OCI-LY7 (cell line): ENCODE results near the gene ZNRF3. TPM values are rescaled to one million over a fixed set of nuclear protein-coding genes. Genes with fewer than 3 reads are reported as not detected.

Experiments
- BruUV-seq: library from RNA; stranded (reverse); fragments of 400-500 nt; replicated peaks from 2 replicates; lab custom pipeline; 2021; lab: Mats Ljungman, UMichigan
- CTCF ChIA-PET: fragments of 300-600 bp; sonication (Branson Sonifier 250); formaldehyde crosslinking; loops from one replicate; lab custom pipeline; 2022; ENCODE audit warnings: antibody characterized with exemption; ENCODE audit not compliant: unreplicated experiment; lab: Charles Lee
- POLR2A ChIA-PET: fragments of 300-600 bp; sonication (Branson Sonifier 250); formaldehyde crosslinking; loops from one replicate; lab custom pipeline; 2022; ENCODE audit warnings: antibody characterized with exemption; lab: Charles Lee
- DNase-seq: peaks from one replicate; pipeline ENCODE4 v3.0.0-alpha.2; 2015; ENCODE audit warnings: low spot score
- H2AFZ ChIP-seq: fragments of 200-600 bp; sonication (generic), shearing (Covaris generic); 2 replicates; pipeline ENCODE4 v1.6.1; 2014; ENCODE audit warnings: mild to moderate bottlenecking, antibody characterized with exemption, low read length, moderate library complexity
- H3K27ac ChIP-seq: fragments of 200-600 bp; sonication (generic); 2 replicates; pipeline ENCODE4 v1.5.1; 2014; ENCODE audit warnings: mixed run types, low read depth, mild to moderate bottlenecking, moderate library complexity, low read length, inconsistent platforms; ENCODE audit not compliant: poor library complexity, severe bottlenecking
- H3K36me3 ChIP-seq: fragments of 200-600 bp; sonication (generic); 2 replicates; pipeline ENCODE4 v1.6.1; 2014; ENCODE audit warnings: mild to moderate bottlenecking, antibody characterized with exemption, low read length, moderate library complexity, mixed read lengths; ENCODE audit not compliant: insufficient read depth
- H3K4me1 ChIP-seq: fragments of 200-600 bp; sonication (generic); 2 replicates; pipeline ENCODE4 v1.5.1; 2014; ENCODE audit warnings: mild to moderate bottlenecking, low read length; ENCODE audit not compliant: insufficient read depth, poor library complexity, severe bottlenecking
- H3K4me2 ChIP-seq: fragments of 200-600 bp; sonication (generic); 2 replicates; pipeline ENCODE4 v1.6.1; 2014; ENCODE audit warnings: mild to moderate bottlenecking, low read length
- H3K4me3 ChIP-seq: fragments of 200-600 bp; sonication (generic); 2 replicates; pipeline ENCODE4 v1.5.1; 2014; ENCODE audit warnings: mild to moderate bottlenecking, low read depth, low read length; ENCODE audit not compliant: poor library complexity, severe bottlenecking
- H3K79me2 ChIP-seq: fragments of 200-600 bp; sonication (generic); 2 replicates; pipeline ENCODE4 v1.6.1; 2016; ENCODE audit warnings: low read depth, mild to moderate bottlenecking, low read length, moderate library complexity, mixed read lengths; ENCODE audit not compliant: insufficient read depth
- H3K9me2 ChIP-seq: fragments of 200-600 bp; sonication (generic); 2 replicates; pipeline ENCODE4 v1.6.1; 2016; ENCODE audit warnings: mild to moderate bottlenecking, low read length, mixed read lengths; ENCODE audit not compliant: insufficient read depth
- H3K9me3 ChIP-seq: fragments of 200-600 bp; sonication (generic); 2 replicates; pipeline ENCODE4 v1.6.1; 2014; ENCODE audit warnings: mild to moderate bottlenecking, mixed run types, low read length, mixed read lengths
- H4K20me1 ChIP-seq: fragments of 200-600 bp; sonication (generic); 2 replicates; pipeline ENCODE4 v1.6.1; 2014; ENCODE audit warnings: mild to moderate bottlenecking, antibody characterized with exemption, low read length, moderate library complexity, mixed read lengths; ENCODE audit not compliant: insufficient read depth
- EZH2phosphoT487 ChIP-seq: fragments of 200-600 bp; sonication (generic); IDR thresholded peaks from 2 replicates; pipeline ENCODE4 v1.6.1; 2018; ENCODE audit warnings: low read depth, borderline replicate concordance, mild to moderate bottlenecking, mixed run types, antibody characterized with exemption, low read length, moderate library complexity, mixed read lengths
- intact Hi-C: fragments of 100-400 bp; cut with micrococcal nuclease; formaldehyde crosslinking; loops from one replicate; pipeline ENCODE4 v1.10.0; 2022; ENCODE audit not compliant: unreplicated experiment
- total RNA-seq, 2 experiments: library from RNA; depleted of rRNA in 1 of 2; stranded (reverse); fragments of >200 nt in 1 of 2; shearing (Covaris generic) in 1 of 2; gene quantifications; 2 replicates each; pipeline ENCODE4 v1.2.3, GENCODE V29; 2014 to 2022
- TF ChIP-seq, protein P1 (sequence below): fragments of 200-600 bp; sonication (generic); conservative IDR thresholded peaks from 2 replicates; pipeline ENCODE4 v1.5.1; 2014; ENCODE audit warnings: mild to moderate bottlenecking, antibody characterized with exemption, low read length, moderate library complexity, mixed read lengths

The ZNRF3 gene
- total RNA-seq, 2 experiments from 2014 or later: 3.6 to 3.9 TPM

DNA sequence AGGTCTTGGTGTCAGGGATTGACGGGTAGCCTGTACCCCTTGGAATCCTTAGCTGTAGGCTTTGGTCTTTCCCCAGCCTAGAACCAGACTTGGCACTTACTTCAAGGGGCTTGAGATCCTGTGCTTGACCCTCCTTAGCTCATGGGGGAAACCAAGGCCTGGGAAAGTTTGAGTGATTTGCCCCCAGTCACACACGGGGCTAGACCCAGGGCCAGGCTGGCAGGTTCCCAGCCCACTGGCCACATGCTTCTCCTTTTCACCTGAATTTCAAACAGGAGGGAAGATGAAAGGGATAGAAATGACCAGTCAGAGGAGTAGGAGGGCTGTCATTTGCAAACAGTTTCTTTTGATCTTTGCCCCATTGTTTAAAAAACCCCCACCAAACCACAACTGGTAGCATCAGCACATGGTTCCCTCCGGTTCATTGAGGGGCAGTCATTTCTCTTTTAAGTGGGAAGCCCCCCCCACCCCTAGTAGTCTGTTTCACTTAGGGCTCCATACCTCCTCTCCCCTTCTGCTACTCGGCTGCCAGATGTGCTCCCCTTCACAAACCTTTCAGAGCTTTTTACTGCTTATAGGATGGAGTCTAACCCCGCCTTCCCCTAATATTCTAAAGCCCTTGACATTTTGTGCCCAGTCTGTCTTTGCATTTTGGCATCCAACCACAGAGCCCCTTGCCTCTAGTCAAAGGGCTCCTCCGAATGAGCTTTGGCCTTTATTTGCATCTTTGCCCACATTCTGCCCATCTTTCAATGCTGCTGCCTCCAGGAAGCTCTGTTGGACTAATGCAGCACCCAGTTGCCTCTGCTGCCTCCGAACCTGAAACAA lies 37.6 kb downstream of the ZNRF3 start:
- peaks cover 24% of the 10 kb centered on the region for H3K4me1 ChIP-seq
- no TSS peak for BruUV-seq
- intact Hi-C loops: no loop called here
- no peak overlapping the region for H2AFZ ChIP-seq
- peak; percentile 24 for DNase-seq
- no peak overlapping the region for H3K27ac ChIP-seq
- ChIA-PET CTCF (no interaction called here), POLR2A (no interaction called here)
- no peaks in the 10 kb centered on the region for H3K9me3 ChIP-seq
- H3K79me2 ChIP-seq: no peaks in the 10 kb centered on the region
- no peaks in the 10 kb centered on the region; the same call in 1 of the 2 replicates for H4K20me1 ChIP-seq
- no peak overlapping the region for H3K4me3 ChIP-seq
- H3K4me2 ChIP-seq: no peak overlapping the region
- H3K9me2 ChIP-seq: no peaks in the 10 kb centered on the region
- TF ChIP-seq, protein P1, sequence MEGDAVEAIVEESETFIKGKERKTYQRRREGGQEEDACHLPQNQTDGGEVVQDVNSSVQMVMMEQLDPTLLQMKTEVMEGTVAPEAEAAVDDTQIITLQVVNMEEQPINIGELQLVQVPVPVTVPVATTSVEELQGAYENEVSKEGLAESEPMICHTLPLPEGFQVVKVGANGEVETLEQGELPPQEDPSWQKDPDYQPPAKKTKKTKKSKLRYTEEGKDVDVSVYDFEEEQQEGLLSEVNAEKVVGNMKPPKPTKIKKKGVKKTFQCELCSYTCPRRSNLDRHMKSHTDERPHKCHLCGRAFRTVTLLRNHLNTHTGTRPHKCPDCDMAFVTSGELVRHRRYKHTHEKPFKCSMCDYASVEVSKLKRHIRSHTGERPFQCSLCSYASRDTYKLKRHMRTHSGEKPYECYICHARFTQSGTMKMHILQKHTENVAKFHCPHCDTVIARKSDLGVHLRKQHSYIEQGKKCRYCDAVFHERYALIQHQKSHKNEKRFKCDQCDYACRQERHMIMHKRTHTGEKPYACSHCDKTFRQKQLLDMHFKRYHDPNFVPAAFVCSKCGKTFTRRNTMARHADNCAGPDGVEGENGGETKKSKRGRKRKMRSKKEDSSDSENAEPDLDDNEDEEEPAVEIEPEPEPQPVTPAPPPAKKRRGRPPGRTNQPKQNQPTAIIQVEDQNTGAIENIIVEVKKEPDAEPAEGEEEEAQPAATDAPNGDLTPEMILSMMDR: no peak
- TF ChIP-seq EZH2phosphoT487: no peak
- no peaks in the 10 kb centered on the region for H3K36me3 ChIP-seq

GRCh38 chr22:28921585-28921879 lies 38.2 kb downstream of the ZNRF3 start:
- ChIA-PET CTCF (no interaction called here), POLR2A (no interaction called here)
- Histone ChIP-seq H3K9me2 (no peaks in the 10 kb centered on the region), H3K9me3 (no peaks in the 10 kb centered on the region), H3K4me3 (no peak overlapping the region), H2AFZ (no peak overlapping the region), H3K36me3 (no peaks in the 10 kb centered on the region), H3K4me1 (peaks cover 26% of the 10 kb centered on the region), H4K20me1 (no peaks in the 10 kb centered on the region; the same call in 1 of the 2 replicates), H3K27ac (no peak overlapping the region), H3K79me2 (no peaks in the 10 kb centered on the region), H3K4me2 (no peak overlapping the region)
- no peak for TF ChIP-seq EZH2phosphoT487
- TF ChIP-seq, protein P1: no peak
- no peak for DNase-seq
- intact Hi-C loops: no loop called here
- BruUV-seq: no TSS peak

DNA sequence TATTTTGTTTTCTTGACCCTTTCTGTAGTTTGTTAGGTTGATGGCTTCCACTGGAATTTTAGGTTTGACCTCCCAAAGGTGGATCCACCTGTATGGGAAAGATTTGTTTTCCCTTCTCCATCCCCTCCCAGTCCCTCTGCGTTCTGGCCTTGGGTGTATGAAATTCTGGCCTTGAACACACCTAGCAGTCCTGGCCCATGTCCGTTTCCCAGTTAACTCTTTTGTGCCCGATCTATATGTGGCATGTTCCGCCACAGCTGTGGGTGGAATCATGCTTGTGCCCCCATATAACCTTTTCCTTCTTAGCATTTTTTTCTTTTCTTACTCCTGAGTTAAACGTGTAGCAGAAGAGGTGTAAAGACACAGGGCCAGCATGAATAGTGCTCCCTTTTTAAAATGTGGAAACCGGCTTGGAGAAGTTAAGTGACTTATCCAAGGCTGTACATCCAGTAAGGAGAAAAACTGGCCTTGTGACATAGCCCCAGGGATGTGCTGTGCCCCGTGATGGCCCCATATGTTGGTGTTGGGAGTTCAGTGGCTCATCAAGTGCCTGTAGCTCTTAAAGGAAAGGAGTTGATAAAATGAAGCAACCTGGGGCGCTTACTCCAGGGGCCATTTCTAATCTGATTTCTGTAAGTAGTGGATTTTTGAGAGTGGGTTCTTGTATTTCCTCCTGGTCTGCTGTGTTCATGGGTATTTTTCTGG lies 39.3 kb downstream of the ZNRF3 start:
- no peaks in the 10 kb centered on the region for H3K9me3 ChIP-seq
- no peaks in the 10 kb centered on the region; the same call in 1 of the 2 replicates for H4K20me1 ChIP-seq
- CTCF ChIA-PET: no interaction called here
- TF ChIP-seq, protein P1: no peak
- no peak for TF ChIP-seq EZH2phosphoT487
- no peak overlapping the region for H3K27ac ChIP-seq
- H3K9me2 ChIP-seq: no peaks in the 10 kb centered on the region
- intact Hi-C loops: no loop called here
- BruUV-seq: no TSS peak
- no peaks in the 10 kb centered on the region for H3K79me2 ChIP-seq
- no peak overlapping the region for H3K4me3 ChIP-seq
- H3K4me1 ChIP-seq: peaks cover 21% of the 10 kb centered on the region
- POLR2A ChIA-PET: no interaction called here
- no peaks in the 10 kb centered on the region for H3K36me3 ChIP-seq
- H3K4me2 ChIP-seq: no peak overlapping the region
- H2AFZ ChIP-seq: no peak overlapping the region
- DNase-seq: no peak
